ENCODE data around the gene NQO2. TPM values are rescaled to one million over a fixed set of nuclear protein-coding genes. Genes with fewer than 3 reads are reported as not detected.

Gene NQO2
- total and polyA plus RNA-seq, 2 of the 13 experiments (the other 11 are each of a cell fraction or from before 2014, with no cell fraction given): 32.2 to 56.5 TPM

DNA sequence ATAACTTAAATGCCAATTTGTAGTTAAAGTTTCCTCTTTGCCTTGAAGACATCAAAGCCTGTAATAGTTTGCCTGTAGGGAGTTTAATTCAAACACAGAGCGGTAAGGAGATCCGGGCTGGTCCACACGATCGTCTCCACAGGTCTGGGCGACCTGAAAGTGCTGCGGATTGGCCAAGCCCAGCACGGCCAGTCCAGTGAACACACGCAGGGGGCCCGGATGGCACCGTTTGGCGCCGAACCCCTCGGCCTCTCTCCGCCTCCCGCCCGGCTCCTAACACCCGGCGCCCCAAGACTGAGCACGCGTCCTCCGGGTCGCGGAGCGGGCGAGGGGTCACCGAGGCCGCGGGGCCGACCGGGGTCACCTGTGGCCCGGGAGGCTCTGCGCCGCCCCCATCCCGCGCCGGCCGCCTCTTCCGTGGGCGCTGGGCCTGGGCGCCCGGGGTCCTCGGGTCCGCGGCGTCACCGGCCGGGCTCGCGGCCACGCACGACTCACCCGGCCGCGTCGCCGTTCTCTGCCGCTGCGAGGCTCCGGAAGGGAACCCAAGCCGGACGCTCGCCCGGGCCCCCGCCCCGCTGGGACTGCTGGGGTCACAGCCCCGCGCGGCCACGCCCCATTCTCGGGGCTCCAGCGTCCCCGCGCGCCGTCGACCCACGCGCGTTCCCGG is 28.8 kb upstream of the NQO2 start (continued):
- 0 out of 2 replicates have a peak, but pooled peaks have one; percentile 17 for TF ChIP-seq CENPT (CRISPR knock-in tag; IDR thresholded peaks at IDR 0.05; ENCODE audit: low read depth)
- no peak for TF ChIP-seq ZNF547 (CRISPR knock-in tag; IDR thresholded peaks at IDR 0.05)
- TF ChIP-seq, protein P1, sequence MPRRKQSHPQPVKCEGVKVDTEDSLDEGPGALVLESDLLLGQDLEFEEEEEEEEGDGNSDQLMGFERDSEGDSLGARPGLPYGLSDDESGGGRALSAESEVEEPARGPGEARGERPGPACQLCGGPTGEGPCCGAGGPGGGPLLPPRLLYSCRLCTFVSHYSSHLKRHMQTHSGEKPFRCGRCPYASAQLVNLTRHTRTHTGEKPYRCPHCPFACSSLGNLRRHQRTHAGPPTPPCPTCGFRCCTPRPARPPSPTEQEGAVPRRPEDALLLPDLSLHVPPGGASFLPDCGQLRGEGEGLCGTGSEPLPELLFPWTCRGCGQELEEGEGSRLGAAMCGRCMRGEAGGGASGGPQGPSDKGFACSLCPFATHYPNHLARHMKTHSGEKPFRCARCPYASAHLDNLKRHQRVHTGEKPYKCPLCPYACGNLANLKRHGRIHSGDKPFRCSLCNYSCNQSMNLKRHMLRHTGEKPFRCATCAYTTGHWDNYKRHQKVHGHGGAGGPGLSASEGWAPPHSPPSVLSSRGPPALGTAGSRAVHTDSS (CRISPR knock-in tag; conservative IDR thresholded peaks at IDR 0.05): no peak; the same call in 1 of the 2 replicates
- TF ChIP-seq ZNF18 (CRISPR knock-in tag; IDR thresholded peaks at IDR 0.05; ENCODE audit: insufficient replicate concordance): no peak
- no peak; the same call in 1 of the 2 replicates for TF ChIP-seq ETV5 (CRISPR knock-in tag; IDR thresholded peaks at IDR 0.05; ENCODE audit: borderline replicate concordance)
- no peak; the same call in 1 of the 2 replicates for TF ChIP-seq ISL2 (CRISPR knock-in tag; IDR thresholded peaks at IDR 0.05)
- 0 out of 2 replicates have a peak, but pooled peaks have one; percentile 27 for TF ChIP-seq ZNF724P (CRISPR knock-in tag; IDR thresholded peaks at IDR 0.05; ENCODE audit: borderline replicate concordance)
- no peak for TF ChIP-seq ELF4 (CRISPR knock-in tag; IDR thresholded peaks at IDR 0.05; ENCODE audit: borderline replicate concordance)
- 0 out of 2 replicates have a peak, but pooled peaks have one; percentile 7 for TF ChIP-seq MEIS1 (CRISPR knock-in tag; IDR thresholded peaks at IDR 0.05; ENCODE audit: borderline replicate concordance)
- no peak for TF ChIP-seq NFIC (IDR thresholded peaks at IDR 0.05; ENCODE audit: low read length)
- no peak for TF ChIP-seq TEAD3 (CRISPR knock-in tag; optimal IDR thresholded peaks at IDR 0.05; ENCODE audit: borderline replicate concordance)
- TF ChIP-seq BCLAF1 (IDR thresholded peaks at IDR 0.05): no peak
- TF ChIP-seq, protein P2, sequence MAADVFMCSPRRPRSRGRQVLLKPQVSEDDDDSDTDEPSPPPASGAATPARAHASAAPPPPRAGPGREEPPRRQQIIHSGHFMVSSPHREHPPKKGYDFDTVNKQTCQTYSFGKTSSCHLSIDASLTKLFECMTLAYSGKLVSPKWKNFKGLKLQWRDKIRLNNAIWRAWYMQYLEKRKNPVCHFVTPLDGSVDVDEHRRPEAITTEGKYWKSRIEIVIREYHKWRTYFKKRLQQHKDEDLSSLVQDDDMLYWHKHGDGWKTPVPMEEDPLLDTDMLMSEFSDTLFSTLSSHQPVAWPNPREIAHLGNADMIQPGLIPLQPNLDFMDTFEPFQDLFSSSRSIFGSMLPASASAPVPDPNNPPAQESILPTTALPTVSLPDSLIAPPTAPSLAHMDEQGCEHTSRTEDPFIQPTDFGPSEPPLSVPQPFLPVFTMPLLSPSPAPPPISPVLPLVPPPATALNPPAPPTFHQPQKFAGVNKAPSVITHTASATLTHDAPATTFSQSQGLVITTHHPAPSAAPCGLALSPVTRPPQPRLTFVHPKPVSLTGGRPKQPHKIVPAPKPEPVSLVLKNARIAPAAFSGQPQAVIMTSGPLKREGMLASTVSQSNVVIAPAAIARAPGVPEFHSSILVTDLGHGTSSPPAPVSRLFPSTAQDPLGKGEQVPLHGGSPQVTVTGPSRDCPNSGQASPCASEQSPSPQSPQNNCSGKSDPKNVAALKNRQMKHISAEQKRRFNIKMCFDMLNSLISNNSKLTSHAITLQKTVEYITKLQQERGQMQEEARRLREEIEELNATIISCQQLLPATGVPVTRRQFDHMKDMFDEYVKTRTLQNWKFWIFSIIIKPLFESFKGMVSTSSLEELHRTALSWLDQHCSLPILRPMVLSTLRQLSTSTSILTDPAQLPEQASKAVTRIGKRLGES (CRISPR knock-in tag; IDR thresholded peaks at IDR 0.05; ENCODE audit: borderline replicate concordance): no peak
- no peak for TF ChIP-seq KLF9 (CRISPR knock-in tag; IDR thresholded peaks at IDR 0.05; ENCODE audit: low read depth)
- no peak for TF ChIP-seq ZNF749 (CRISPR knock-in tag; IDR thresholded peaks at IDR 0.05; ENCODE audit: borderline replicate concordance)
- TF ChIP-seq, protein P3, sequence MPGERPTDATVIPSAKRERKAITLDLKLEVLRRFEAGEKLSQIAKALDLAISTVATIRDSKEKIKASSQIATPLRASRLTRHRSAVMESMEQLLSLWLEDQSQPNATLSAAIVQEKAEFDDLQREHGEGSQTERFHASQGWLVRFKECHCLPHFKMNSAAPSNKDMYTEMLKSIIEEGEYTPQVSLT (CRISPR knock-in tag; IDR thresholded peaks at IDR 0.05; ENCODE audit: borderline replicate concordance, low read depth): no peak
- TF ChIP-seq ZNF761 (CRISPR knock-in tag; conservative IDR thresholded peaks at IDR 0.05): no peak
- TF ChIP-seq ZNF335 (CRISPR knock-in tag; IDR thresholded peaks at IDR 0.05): no peak
- peak; percentile 88 for TF ChIP-seq RBFOX2 (IDR thresholded peaks at IDR 0.05; ENCODE audit: low read depth, low read length)
- no peak for TF ChIP-seq SMAD1 (CRISPR knock-in tag; IDR thresholded peaks at IDR 0.05; ENCODE audit: borderline replicate concordance, low read depth)
